Liver (tissue), 9 donors: ENCODE results near the gene PSME2. TPM values are rescaled to one million over a fixed set of nuclear protein-coding genes. Genes with fewer than 3 reads are reported as not detected.
A peak's percentile ranks its signal among the peaks of the same experiment; 100 is the strongest.

Experiments
- DNase-seq: peaks from one replicate; pipeline ENCODE4 v3.0.0-alpha.2; 2017; ENCODE audit warnings: low spot score
- H3K27ac ChIP-seq, 2 donors: one replicate each; pipeline ENCODE4 v1.7.0; 2013; ENCODE audit warnings: inconsistent platforms in 2 of 2, low read length in 2 of 2, control low read depth in 1 of 2, low read depth in 1 of 2, mild to moderate bottlenecking in 1 of 2
- H3K27me3 ChIP-seq, 4 donors: one replicate each; pipeline versions ENCODE4 v1.6.1 to v1.7.0; 2013; ENCODE audit warnings: low read length in 3 of 4, inconsistent platforms in 1 of 4, mild to moderate bottlenecking in 1 of 4, moderate library complexity in 1 of 4; ENCODE audit not compliant: control insufficient read depth in 4 of 4, insufficient read depth in 4 of 4
- H3K36me3 ChIP-seq, 4 donors: one replicate each; pipeline versions ENCODE4 v1.6.1 to v1.7.0; 2013; ENCODE audit warnings: low read length in 3 of 4, mild to moderate bottlenecking in 3 of 4, low read depth in 1 of 4, moderate library complexity in 1 of 4; ENCODE audit not compliant: control insufficient read depth in 4 of 4, insufficient read depth in 3 of 4
- H3K4me1 ChIP-seq, 4 donors: one replicate each; pipeline versions ENCODE4 v1.6.1 to v1.7.0; 2013; ENCODE audit warnings: low read length in 3 of 4, mild to moderate bottlenecking in 3 of 4, moderate library complexity in 1 of 4; ENCODE audit not compliant: control insufficient read depth in 4 of 4, insufficient read depth in 4 of 4
- H3K4me3 ChIP-seq, 3 donors: one replicate each; pipeline versions ENCODE4 v1.6.1 to v1.7.0; 2013; ENCODE audit warnings: low read length in 3 of 3, control low read depth in 1 of 3, low read depth in 1 of 3, mild to moderate bottlenecking in 1 of 3
- H3K9ac ChIP-seq, 2 donors: one replicate each; pipeline ENCODE4 v1.7.0; 2013; ENCODE audit warnings: low read length in 2 of 2, mild to moderate bottlenecking in 2 of 2, moderate library complexity in 2 of 2, control low read depth in 1 of 2, low read depth in 1 of 2
- H3K9me3 ChIP-seq, 4 donors: one replicate each; pipeline versions ENCODE4 v1.6.1 to v1.7.0; 2013; ENCODE audit warnings: low read length in 3 of 4; ENCODE audit not compliant: control insufficient read depth in 4 of 4
- ATF3 ChIP-seq: IDR thresholded peaks from 2 replicates; pipeline ENCODE4 v1.6.1; 2016; ENCODE audit warnings: antibody characterized with exemption
- CTCF ChIP-seq: fragments of 150-350 bp; IDR thresholded peaks from 2 replicates; pipeline ENCODE4 v1.5.1; 2017; ENCODE audit warnings: improper control_type of control experiment, low read depth, low read length; ENCODE audit not compliant: missing input control
- FOXA1 ChIP-seq: IDR thresholded peaks from 2 replicates; pipeline ENCODE4 v1.6.1; 2016; ENCODE audit warnings: antibody characterized with exemption
- FOXA2 ChIP-seq: IDR thresholded peaks from 2 replicates; pipeline ENCODE4 v1.6.1; 2016; ENCODE audit warnings: antibody characterized with exemption
- GABPA ChIP-seq, 2 donors: IDR thresholded peaks in 1 of 2; conservative IDR thresholded peaks in 1 of 2; 2 replicates each; pipeline ENCODE4 v1.6.1; 2016; ENCODE audit warnings: antibody characterized with exemption in 2 of 2, mild to moderate bottlenecking in 1 of 2, moderate library complexity in 1 of 2
- HNF4A ChIP-seq, 2 donors: conservative IDR thresholded peaks; 2 replicates each; pipeline ENCODE4 v1.6.1; 2016; ENCODE audit warnings: antibody characterized with exemption in 2 of 2, mild to moderate bottlenecking in 2 of 2
- HNF4G ChIP-seq: IDR thresholded peaks from 2 replicates; pipeline ENCODE4 v1.6.1; 2016; ENCODE audit warnings: antibody characterized with exemption
- RAD21 ChIP-seq, 2 donors: IDR thresholded peaks; 2 replicates each; pipeline ENCODE4 v1.6.1; 2016; ENCODE audit warnings: antibody characterized with exemption in 2 of 2, mild to moderate bottlenecking in 2 of 2
- SP1 ChIP-seq: IDR thresholded peaks from 2 replicates; pipeline ENCODE4 v1.6.1; 2018; ENCODE audit warnings: antibody characterized with exemption, mild to moderate bottlenecking
- TAF1 ChIP-seq: conservative IDR thresholded peaks from 2 replicates; pipeline ENCODE4 v1.6.1; 2016; ENCODE audit warnings: antibody characterized with exemption, mild to moderate bottlenecking
- YY1 ChIP-seq: IDR thresholded peaks from 2 replicates; pipeline ENCODE4 v1.6.1; 2016; ENCODE audit warnings: antibody characterized with exemption, mild to moderate bottlenecking
- WGBS: extraction: QIAGEN DNeasy Blood & Tissue Kit; methylation state at CpG from one replicate; pipeline ENCODE4 v1.1.7; 2013; 5-methylcytosine and 5-hydroxymethylcytosine counted together
- polyA plus RNA-seq, 2 donors: library from polyadenylated mRNA; stranded (reverse) in 1 of 2; unstranded in 1 of 2; fragments of 200-250 nt in 1 of 2; fragments of >200 nt in 1 of 2; fragmentation: Nextera tagmentation in 1 of 2; extraction: Ambion mirVana in 1 of 2; gene quantifications; one replicate each; pipeline versions ENCODE4 v1.2.1 to v1.2.3, GENCODE V29; 2013 to 2015
- total RNA-seq, 2 donors: library from RNA; depleted of rRNA; stranded (reverse); fragments of >200 nt; gene quantifications; one replicate each; pipeline ENCODE4 v1.2.3, GENCODE V29; 2014
- TF ChIP-seq, protein P1 (sequence below): IDR thresholded peaks from 2 replicates; pipeline ENCODE4 v1.6.1; 2016; ENCODE audit warnings: antibody characterized with exemption, mild to moderate bottlenecking
- TF ChIP-seq, protein P2 (sequence below): IDR thresholded peaks from 2 replicates; pipeline ENCODE4 v1.6.1; 2016; ENCODE audit warnings: antibody characterized with exemption
- donor health status: healthy.
- donor health status: healthy.
- donor health status: healthy.
- donor health status: healthy.
- donor health status: healthy.

Gene PSME2
- total and polyA plus RNA-seq, 4 donors = 56.9 to 247 (median 92.7) TPM

- H3K4me1 ChIP-seq = peaks cover 8 to 35% (median 29%) of the 10 kb centered on the region in 4 donors
- H3K9ac ChIP-seq = no peak overlapping the region
- H3K27me3 ChIP-seq = no peaks in the 10 kb centered on the region
- WGBS = 94% methylated on average over 4 of the region's 4 CpGs
- no peak for DNase-seq
- no peak overlapping the region for H3K4me3 ChIP-seq
- H3K9me3 ChIP-seq = no peaks in the 10 kb centered on the region
- no peak for TF ChIP-seq FOXA1
- peak overlapping the region; percentile 71 to 91 for H3K27ac ChIP-seq
- H3K36me3 ChIP-seq = peaks cover 25 to 56% (median 43%) of the 10 kb centered on the region in 4 donors
Measured at GRCh38 chr14:24160499-24160849, 14.1 kb upstream of the PSME2 start.

DNA sequence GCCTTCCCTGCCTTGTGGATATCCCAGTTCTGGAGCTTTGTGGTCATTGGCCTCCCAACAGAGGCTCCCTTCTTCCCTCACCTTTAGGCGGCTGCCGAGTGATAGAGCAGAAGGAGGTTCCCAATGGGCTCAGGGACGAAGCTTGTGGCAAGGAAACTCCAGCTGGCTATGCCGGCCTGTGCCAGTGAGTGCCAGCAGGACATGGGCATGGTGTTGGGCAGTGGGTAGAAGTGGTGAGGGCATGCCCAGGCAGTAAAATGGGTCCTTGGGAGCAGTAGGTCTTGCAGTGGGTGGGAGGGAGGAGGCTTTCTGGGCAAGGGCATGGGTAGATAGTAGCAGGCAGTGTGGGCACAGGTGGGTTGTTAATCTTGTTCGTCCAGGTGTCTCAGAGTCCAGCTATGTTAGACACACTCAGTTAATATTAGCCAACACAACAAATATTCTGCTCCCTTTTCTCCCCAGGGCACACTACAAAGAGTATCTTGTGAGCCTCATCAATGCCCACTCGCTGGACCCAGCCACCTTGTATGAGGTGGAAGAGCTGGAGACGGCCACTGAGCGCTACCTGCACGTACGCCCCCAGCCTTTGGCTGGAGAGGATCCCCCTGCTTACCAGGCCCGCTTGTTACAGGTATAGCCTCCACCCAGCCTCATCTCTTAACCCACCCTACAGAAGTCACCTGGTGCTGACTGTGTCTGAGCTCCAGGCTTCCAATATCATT lies 13.5 kb upstream of the PSME2 start:
- Histone ChIP-seq H3K36me3 (peaks cover 29 to 56% (median 43%) of the 10 kb centered on the region in 4 donors), H3K9me3 (no peaks in the 10 kb centered on the region), H3K27ac (peak overlapping the region; percentile 71 to 91), H3K4me3 (no peak overlapping the region), H3K27me3 (no peaks in the 10 kb centered on the region), H3K4me1 (peaks cover 8 to 35% (median 29%) of the 10 kb centered on the region in 4 donors), H3K9ac (no peak overlapping the region)
- WGBS = 90% methylated on average over 11 of the region's 11 CpGs
- TF ChIP-seq GABPA (IDR thresholded peaks at IDR 0.05 in 1 of 2, conservative IDR thresholded peaks at IDR 0.05 in 1 of 2) (no peak), TAF1 (no peak), CTCF (no peak), SP1 (no peak), FOXA2 (no peak), HNF4G (no peak), FOXA1 (no peak), HNF4A (conservative IDR thresholded peaks at IDR 0.05) (no peak), YY1 (no peak), RAD21 (IDR thresholded peaks at IDR 0.05) (no peak), ATF3 (no peak)
- TF ChIP-seq, protein P1, sequence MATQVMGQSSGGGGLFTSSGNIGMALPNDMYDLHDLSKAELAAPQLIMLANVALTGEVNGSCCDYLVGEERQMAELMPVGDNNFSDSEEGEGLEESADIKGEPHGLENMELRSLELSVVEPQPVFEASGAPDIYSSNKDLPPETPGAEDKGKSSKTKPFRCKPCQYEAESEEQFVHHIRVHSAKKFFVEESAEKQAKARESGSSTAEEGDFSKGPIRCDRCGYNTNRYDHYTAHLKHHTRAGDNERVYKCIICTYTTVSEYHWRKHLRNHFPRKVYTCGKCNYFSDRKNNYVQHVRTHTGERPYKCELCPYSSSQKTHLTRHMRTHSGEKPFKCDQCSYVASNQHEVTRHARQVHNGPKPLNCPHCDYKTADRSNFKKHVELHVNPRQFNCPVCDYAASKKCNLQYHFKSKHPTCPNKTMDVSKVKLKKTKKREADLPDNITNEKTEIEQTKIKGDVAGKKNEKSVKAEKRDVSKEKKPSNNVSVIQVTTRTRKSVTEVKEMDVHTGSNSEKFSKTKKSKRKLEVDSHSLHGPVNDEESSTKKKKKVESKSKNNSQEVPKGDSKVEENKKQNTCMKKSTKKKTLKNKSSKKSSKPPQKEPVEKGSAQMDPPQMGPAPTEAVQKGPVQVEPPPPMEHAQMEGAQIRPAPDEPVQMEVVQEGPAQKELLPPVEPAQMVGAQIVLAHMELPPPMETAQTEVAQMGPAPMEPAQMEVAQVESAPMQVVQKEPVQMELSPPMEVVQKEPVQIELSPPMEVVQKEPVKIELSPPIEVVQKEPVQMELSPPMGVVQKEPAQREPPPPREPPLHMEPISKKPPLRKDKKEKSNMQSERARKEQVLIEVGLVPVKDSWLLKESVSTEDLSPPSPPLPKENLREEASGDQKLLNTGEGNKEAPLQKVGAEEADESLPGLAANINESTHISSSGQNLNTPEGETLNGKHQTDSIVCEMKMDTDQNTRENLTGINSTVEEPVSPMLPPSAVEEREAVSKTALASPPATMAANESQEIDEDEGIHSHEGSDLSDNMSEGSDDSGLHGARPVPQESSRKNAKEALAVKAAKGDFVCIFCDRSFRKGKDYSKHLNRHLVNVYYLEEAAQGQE = no peak
- TF ChIP-seq, protein P2, sequence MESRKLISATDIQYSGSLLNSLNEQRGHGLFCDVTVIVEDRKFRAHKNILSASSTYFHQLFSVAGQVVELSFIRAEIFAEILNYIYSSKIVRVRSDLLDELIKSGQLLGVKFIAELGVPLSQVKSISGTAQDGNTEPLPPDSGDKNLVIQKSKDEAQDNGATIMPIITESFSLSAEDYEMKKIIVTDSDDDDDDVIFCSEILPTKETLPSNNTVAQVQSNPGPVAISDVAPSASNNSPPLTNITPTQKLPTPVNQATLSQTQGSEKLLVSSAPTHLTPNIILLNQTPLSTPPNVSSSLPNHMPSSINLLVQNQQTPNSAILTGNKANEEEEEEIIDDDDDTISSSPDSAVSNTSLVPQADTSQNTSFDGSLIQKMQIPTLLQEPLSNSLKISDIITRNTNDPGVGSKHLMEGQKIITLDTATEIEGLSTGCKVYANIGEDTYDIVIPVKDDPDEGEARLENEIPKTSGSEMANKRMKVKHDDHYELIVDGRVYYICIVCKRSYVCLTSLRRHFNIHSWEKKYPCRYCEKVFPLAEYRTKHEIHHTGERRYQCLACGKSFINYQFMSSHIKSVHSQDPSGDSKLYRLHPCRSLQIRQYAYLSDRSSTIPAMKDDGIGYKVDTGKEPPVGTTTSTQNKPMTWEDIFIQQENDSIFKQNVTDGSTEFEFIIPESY = no peak
- DNase-seq = no peak
